Mucosa of descending colon (tissue), 3 donors: ENCODE data around the gene PTPRN2. TPM values are rescaled to one million over a fixed set of nuclear protein-coding genes. Genes with fewer than 3 reads are reported as not detected.

Source experiments
- ATAC-seq: fragments of 200-7000 bp; cut with Tn5 transposase; one replicate; pipeline ENCODE4 v1.9.1; 2020; ENCODE audit warnings: mild to moderate bottlenecking, moderate library complexity
- DNase-seq, 3 donors: peaks; one replicate each; pipeline ENCODE4 v3.0.0-alpha.2; 2020
- H3K36me3 ChIP-seq: fragments of 200-600 bp; one replicate; pipeline ENCODE4 v1.8.0; 2021; ENCODE audit warnings: low read depth, mild to moderate bottlenecking
- H3K4me1 ChIP-seq: fragments of 200-600 bp; one replicate; pipeline ENCODE4 v1.8.0; 2021; ENCODE audit warnings: low read depth, mild to moderate bottlenecking
- H3K4me3 ChIP-seq: fragments of 200-600 bp; one replicate; pipeline ENCODE4 v1.8.0; 2021; ENCODE audit warnings: mild to moderate bottlenecking
- H3K9me3 ChIP-seq: fragments of 200-600 bp; one replicate; pipeline ENCODE4 v1.8.0; 2021; ENCODE audit warnings: mild to moderate bottlenecking
- intact Hi-C, 2 donors: fragments of 100-400 bp; cut with DNase I in 1 of 2; cut with micrococcal nuclease in 1 of 2; formaldehyde crosslinking; loops; one replicate each; pipeline versions ENCODE4 v1.11.0 to v1.11.1; 2022; cut with DNase I, micrococcal nuclease
- total RNA-seq, 3 donors: library from RNA; stranded (reverse); fragmentation: NEBNext Ultra II Directional in 2 of 3; extraction: Animal tissue kit (Norgen Biotek cat#: 25700) in 2 of 3; gene quantifications; one replicate each; pipeline versions ENCODE4 v1.2.1 to v1.2.4, GENCODE V29; 2021 to 2023
- TF ChIP-seq, protein P1 (sequence below): fragments of 200-600 bp; IDR thresholded peaks from one replicate; pipeline ENCODE4 v1.8.0; 2022; ENCODE audit warnings: antibody characterized with exemption, mild to moderate bottlenecking
- donor health status: DM: no; HTN: no; CAD: no; lungs with moderate emphysema.
- donor health status: DM: no; HTN: no; CAD: no.
- donor health status: DM: no; HTN: yes; CAD: no.

PTPRN2 gene
- total RNA-seq, 3 donors from 2014 or later, result 12.5 to 28.0 (median 26.2) TPM

DNA sequence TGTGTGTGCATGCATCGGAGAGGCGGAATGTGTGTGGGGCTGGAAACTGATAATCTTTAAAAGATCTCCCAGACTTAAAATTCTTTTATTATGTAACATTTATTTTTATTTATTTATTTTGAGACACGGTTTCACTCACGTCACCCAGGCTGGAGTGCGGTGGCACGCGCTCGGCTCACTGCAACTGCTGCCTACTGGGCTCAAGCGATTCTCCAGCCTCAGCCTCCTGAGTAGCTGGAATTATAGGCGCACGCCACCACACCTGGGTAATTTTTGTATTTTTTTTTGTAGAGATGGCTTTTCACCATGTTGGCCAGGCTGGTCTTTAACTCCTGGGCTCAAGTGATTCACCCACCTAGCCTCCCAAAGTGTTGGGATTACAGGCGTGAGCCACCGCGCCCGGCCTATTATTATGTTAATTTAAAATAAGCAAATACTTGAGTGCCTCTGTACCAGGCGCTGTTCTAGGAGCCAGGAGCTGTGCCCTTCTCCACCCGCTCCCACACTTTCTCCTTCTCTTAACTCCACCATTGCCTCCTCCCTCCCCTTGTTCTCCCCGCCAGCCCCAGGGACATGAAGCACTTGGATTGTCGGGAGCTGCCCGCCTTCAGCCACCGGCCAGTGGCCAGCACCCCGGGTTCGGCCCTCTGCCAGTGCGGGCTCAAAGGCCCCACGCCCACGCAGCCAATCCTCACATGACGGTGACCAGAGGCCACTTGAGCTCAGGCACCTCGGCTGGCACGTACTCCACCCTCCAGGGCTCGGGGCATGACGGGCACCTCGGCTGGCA, 1087.3 kb downstream of the PTPRN2 start:
- ATAC-seq (no peak), DNase-seq (no peak)
- Histone ChIP-seq H3K4me3 (no peak overlapping the region), H3K36me3 (no peaks in the 10 kb centered on the region), H3K4me1 (no peaks in the 10 kb centered on the region), H3K9me3 (no peaks in the 10 kb centered on the region)
- intact Hi-C loops, result no loop called here
- TF ChIP-seq, protein P1, sequence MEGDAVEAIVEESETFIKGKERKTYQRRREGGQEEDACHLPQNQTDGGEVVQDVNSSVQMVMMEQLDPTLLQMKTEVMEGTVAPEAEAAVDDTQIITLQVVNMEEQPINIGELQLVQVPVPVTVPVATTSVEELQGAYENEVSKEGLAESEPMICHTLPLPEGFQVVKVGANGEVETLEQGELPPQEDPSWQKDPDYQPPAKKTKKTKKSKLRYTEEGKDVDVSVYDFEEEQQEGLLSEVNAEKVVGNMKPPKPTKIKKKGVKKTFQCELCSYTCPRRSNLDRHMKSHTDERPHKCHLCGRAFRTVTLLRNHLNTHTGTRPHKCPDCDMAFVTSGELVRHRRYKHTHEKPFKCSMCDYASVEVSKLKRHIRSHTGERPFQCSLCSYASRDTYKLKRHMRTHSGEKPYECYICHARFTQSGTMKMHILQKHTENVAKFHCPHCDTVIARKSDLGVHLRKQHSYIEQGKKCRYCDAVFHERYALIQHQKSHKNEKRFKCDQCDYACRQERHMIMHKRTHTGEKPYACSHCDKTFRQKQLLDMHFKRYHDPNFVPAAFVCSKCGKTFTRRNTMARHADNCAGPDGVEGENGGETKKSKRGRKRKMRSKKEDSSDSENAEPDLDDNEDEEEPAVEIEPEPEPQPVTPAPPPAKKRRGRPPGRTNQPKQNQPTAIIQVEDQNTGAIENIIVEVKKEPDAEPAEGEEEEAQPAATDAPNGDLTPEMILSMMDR, result no peak

DNA sequence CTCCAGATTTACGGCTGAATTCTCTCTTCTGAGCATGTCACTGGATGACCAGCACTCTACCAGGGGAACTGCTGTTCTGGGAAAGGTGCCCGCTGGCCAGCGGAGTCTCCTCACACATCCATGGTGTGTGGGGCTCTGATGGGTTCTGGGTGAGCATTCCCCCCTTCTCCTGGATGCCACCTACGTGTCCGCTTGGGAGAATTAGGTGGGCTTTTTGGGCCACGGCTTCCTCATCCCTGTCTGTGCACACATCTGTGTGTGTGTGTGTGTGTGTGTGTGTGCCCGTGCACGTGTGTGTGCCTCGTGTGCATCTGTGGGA, 1087.8 kb downstream of the PTPRN2 start:
- TF ChIP-seq, protein P1, result no peak
- Histone ChIP-seq H3K4me3 (no peak overlapping the region), H3K9me3 (no peaks in the 10 kb centered on the region), H3K4me1 (no peaks in the 10 kb centered on the region), H3K36me3 (no peaks in the 10 kb centered on the region)
- ATAC-seq (no peak), DNase-seq (no peak)
- intact Hi-C loops, result no loop called here

DNA sequence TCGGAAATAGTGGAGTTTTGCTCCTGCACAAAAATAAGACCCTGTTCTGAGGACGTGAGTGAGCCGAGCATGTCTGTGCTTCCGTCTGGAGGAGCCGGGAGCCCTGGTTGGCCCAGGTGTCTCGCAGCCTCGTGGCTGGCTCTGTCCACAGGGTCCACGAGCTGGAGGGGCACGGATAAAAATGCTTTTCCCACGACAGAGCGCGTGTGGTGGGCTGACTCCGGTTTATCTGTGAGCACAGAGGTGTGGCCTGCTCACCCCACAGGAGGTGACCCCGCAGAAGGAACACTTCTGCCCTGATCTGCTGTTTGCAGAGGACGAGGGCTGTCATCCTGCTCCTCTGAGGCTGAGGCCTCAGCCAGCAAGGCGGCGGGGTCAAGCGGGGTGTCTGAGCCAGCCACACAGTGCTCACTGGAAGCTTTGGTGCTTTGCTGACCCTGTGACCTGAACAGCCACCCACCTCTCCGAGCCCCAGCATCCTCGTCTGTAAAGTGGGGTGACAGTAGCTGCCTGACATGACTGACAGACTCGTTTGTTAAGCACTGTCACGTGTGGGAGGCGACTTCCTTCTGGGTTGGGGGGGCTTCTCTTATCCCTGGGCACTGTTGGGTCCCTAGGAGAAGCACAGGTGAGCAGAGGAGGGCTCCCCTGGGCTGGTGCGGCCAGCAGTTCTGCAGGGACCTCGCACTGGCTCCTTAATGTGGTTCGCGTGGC, 1088.3 kb downstream of the PTPRN2 start:
- intact Hi-C loops, result no loop called here
- no peak for DNase-seq
- H3K4me3 ChIP-seq, result no peak overlapping the region
- H3K36me3 ChIP-seq, result no peaks in the 10 kb centered on the region
- ATAC-seq, result no peak
- no peaks in the 10 kb centered on the region for H3K9me3 ChIP-seq
- TF ChIP-seq, protein P1, result no peak
- H3K4me1 ChIP-seq, result no peaks in the 10 kb centered on the region

DNA sequence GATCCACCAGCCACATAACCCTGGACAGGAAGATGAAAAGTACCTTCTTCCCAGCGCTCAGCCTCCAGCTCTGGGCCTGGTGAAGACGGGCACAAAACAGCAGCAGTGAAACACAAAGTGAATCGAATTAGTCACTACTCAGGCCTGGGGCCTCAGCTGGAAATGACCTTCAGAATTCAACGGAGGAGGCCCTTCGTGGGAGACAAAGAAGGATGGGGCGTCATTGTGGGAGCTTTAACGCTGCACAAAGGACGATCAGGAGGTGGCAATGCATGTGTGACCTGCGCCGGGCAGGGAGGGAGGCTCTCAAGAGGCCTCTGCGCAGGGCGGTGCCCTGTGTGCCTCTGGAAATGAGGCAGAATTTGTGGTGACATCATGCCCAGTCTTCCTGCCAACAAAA, 1089.0 kb downstream of the PTPRN2 start:
- DNase-seq (no peak), ATAC-seq (no peak)
- no peak overlapping the region for H3K4me3 ChIP-seq
- H3K4me1 ChIP-seq, result no peaks in the 10 kb centered on the region
- no peaks in the 10 kb centered on the region for H3K36me3 ChIP-seq
- intact Hi-C loops, result no loop called here
- H3K9me3 ChIP-seq, result no peaks in the 10 kb centered on the region
- TF ChIP-seq, protein P1, result no peak

DNA sequence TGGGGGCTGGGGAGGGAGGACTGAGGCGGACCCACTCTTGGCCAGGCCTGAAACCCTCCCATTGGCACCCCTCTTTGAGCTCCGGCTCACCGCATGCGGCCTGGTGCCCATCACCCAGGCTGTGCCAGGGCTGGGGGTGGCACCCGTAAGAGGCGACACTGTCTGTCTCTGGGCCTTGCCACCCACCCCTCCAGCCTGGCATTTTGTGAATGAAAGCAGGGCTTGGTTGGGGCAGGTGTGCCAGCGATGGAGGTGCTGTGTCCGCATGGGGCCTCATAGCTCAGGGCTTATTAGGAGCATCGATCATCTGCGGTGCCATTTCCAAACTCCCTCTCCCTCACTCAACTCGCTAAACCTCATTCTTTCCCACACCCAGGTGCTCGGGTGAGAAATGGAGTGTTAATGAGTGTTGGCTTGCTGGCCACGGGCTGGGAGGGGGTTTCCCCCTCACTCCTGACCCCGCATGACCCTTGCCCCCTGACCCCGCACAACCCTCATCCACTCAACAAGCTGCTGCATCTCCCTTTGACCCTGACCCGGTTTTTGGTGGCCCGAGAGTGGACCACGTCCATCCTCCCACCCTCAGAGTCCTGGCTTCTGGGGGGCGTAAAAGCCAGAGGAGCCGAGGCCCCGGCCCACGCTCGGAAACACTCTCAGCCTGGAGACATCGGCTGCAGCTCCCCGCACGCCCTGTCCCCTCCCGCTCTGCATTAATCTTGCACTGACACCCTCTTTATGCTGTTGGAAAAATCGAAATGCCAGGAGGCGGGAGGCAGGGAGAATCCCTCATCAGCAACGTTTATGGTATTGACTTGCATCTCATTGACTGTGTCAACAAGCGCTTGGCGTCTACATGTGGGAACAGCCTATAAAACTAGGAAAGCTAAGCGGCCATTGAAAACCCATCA, 1089.6 kb downstream of the PTPRN2 start:
- no peaks in the 10 kb centered on the region for H3K36me3 ChIP-seq
- H3K4me3 ChIP-seq, result no peak overlapping the region
- no peaks in the 10 kb centered on the region for H3K4me1 ChIP-seq
- DNase-seq (no peak), ATAC-seq (no peak)
- TF ChIP-seq, protein P1, result no peak
- no peaks in the 10 kb centered on the region for H3K9me3 ChIP-seq
- intact Hi-C loops, result no loop called here
